ENCODE results near the gene FERMT2.

The FERMT2 gene

GRCh38 chr14:52821805-52822250 is 129.0 kb downstream of the FERMT2 start:
- DNase-seq (ENCODE audit: low read depth): no peak

GRCh38 chr14:52808101-52808500 is 142.7 kb downstream of the FERMT2 start:
- no peak for DNase-seq (ENCODE audit: low read depth)
